DMS 273 (cell line): ENCODE measurements around the gene BCO2.
"Not testable (repeated sequence)": the region's sequence is repeated elsewhere in the genome, so short reads cannot be mapped to it uniquely, and the experiment has no call there.

Experiments used
- DNase-seq: peaks from one replicate; lab custom pipeline; 2025; ENCODE audit not compliant: unreplicated experiment; lab: John Stamatoyannopoulos, UW

BCO2 gene

GRCh38 chr11:112174789-112175598 is at the start of gene BCO2:
BCO2 (plus strand) TSS chr11:112175512; CDS start chr11:112175602, 90 bp downstream.
- DNase-seq, result peak; percentile 40

GRCh38 chr11:112127056-112127455 is 48.3 kb upstream of the BCO2 start:
- no peak for DNase-seq

- peak; percentile 33 for DNase-seq
Measured at GRCh38 chr11:112128483-112129121, 46.7 kb upstream of the BCO2 start.

GRCh38 chr11:112129656-112130055 is 45.7 kb upstream of the BCO2 start:
- DNase-seq, result no peak

GRCh38 chr11:112132737-112133136 is 42.6 kb upstream of the BCO2 start:
- DNase-seq, result no peak

- no peak for DNase-seq
Measured at GRCh38 chr11:112134473-112134872, 40.8 kb upstream of the BCO2 start.

GRCh38 chr11:112143597-112143996 is 31.7 kb upstream of the BCO2 start:
- DNase-seq, result no peak

GRCh38 chr11:112150517-112150916 is 24.8 kb upstream of the BCO2 start:
- no peak for DNase-seq

- no peak for DNase-seq
Measured at GRCh38 chr11:112156153-112156955, 19.0 kb upstream of the BCO2 start.

- DNase-seq, result no peak
Measured at GRCh38 chr11:112156956-112157766, 18.2 kb upstream of the BCO2 start.

GRCh38 chr11:112159098-112160065 is 15.9 kb upstream of the BCO2 start:
- no peak for DNase-seq

GRCh38 chr11:112160091-112160848 is 15.0 kb upstream of the BCO2 start:
- no peak for DNase-seq

- no peak for DNase-seq
Measured at GRCh38 chr11:112161012-112161411, 14.3 kb upstream of the BCO2 start.

- not testable (repeated sequence) for DNase-seq
Measured at GRCh38 chr11:112162200-112162599, 13.1 kb upstream of the BCO2 start.

- DNase-seq, result no peak
Measured at GRCh38 chr11:112162761-112163546, 12.4 kb upstream of the BCO2 start.

GRCh38 chr11:112163875-112164685 is 11.2 kb upstream of the BCO2 start, which contains the start of gene IL18:
IL18 (minus strand) TSS chr11:112164094; CDS start chr11:112155053, 9,041 bp downstream.
- DNase-seq, result no peak

- DNase-seq, result no peak
Measured at GRCh38 chr11:112165049-112165448, 10.3 kb upstream of the BCO2 start.
